ENCODE data around the gene LYZ. TPM values are rescaled to one million over a fixed set of nuclear protein-coding genes. Genes with fewer than 3 reads are reported as not detected.

LYZ gene
- total RNA-seq, 1 donor from 2014 or later = 0.37 TPM

DNA sequence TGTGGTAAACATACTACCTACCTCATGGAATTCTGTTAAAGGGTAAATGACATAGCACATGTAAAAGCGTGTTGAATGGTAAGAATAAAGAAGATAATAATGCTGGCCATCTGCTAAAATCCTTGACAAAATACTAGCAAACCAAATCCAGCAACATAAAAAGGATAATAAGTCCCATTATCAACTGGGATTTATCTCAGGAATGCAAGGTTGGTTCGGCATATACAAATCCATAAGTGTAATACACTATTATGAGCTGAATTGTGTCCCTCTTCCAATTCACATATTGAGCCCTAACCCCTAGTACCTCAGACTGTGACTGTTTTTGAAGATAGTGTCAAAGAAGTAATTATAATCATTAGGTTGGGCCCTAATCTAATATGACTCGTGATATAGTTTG is 48.8 kb downstream of the LYZ start:
- H3K27me3 Mint-ChIP-seq (ENCODE audit: unreplicated experiment) = no peaks in the 10 kb centered on the region
- H3K4me1 Mint-ChIP-seq (ENCODE audit: low read depth, unreplicated experiment) = no peaks in the 10 kb centered on the region
- no peak for DNase-seq
- no peak overlapping the region for H3K27ac Mint-ChIP-seq (ENCODE audit: unreplicated experiment)
- H3K4me3 Mint-ChIP-seq (ENCODE audit: unreplicated experiment) = no peak overlapping the region
- H3K36me3 Mint-ChIP-seq (ENCODE audit: unreplicated experiment) = peaks cover 11% of the 10 kb centered on the region
- peaks cover 2% of the 10 kb centered on the region for H3K9me3 Mint-ChIP-seq (ENCODE audit: unreplicated experiment)
- TF ChIP-seq, protein P1, sequence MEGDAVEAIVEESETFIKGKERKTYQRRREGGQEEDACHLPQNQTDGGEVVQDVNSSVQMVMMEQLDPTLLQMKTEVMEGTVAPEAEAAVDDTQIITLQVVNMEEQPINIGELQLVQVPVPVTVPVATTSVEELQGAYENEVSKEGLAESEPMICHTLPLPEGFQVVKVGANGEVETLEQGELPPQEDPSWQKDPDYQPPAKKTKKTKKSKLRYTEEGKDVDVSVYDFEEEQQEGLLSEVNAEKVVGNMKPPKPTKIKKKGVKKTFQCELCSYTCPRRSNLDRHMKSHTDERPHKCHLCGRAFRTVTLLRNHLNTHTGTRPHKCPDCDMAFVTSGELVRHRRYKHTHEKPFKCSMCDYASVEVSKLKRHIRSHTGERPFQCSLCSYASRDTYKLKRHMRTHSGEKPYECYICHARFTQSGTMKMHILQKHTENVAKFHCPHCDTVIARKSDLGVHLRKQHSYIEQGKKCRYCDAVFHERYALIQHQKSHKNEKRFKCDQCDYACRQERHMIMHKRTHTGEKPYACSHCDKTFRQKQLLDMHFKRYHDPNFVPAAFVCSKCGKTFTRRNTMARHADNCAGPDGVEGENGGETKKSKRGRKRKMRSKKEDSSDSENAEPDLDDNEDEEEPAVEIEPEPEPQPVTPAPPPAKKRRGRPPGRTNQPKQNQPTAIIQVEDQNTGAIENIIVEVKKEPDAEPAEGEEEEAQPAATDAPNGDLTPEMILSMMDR (IDR thresholded peaks at IDR 0.05; ENCODE audit: partially characterized antibody, unreplicated experiment) = no peak

DNA sequence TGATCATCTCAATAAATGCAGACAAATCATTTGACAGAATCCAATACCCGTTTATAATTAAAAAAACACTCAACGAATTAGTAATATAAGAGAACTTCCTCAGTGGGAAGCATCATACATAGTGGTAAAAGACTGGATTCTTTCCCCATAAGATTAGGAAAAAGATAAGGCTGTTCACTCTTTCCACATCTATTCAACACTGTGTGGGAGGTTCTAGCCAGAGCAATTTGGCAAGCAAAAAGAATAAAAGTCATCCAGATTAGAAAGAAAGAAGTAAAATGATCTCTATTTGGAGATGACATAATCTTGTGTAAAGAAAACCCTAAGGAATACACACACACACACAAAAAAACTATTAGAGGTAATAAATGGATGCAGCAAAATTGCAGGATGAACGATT is 49.8 kb downstream of the LYZ start:
- no peak for DNase-seq
- Mint-ChIP-seq H3K36me3 (ENCODE audit: unreplicated experiment) (peaks cover 11% of the 10 kb centered on the region), H3K9me3 (ENCODE audit: unreplicated experiment) (peaks cover 2% of the 10 kb centered on the region), H3K4me1 (ENCODE audit: low read depth, unreplicated experiment) (no peaks in the 10 kb centered on the region), H3K27ac (ENCODE audit: unreplicated experiment) (no peak overlapping the region), H3K27me3 (ENCODE audit: unreplicated experiment) (no peaks in the 10 kb centered on the region), H3K4me3 (ENCODE audit: unreplicated experiment) (no peak overlapping the region)
- TF ChIP-seq, protein P1 (IDR thresholded peaks at IDR 0.05; ENCODE audit: partially characterized antibody, unreplicated experiment) = no peak

DNA sequence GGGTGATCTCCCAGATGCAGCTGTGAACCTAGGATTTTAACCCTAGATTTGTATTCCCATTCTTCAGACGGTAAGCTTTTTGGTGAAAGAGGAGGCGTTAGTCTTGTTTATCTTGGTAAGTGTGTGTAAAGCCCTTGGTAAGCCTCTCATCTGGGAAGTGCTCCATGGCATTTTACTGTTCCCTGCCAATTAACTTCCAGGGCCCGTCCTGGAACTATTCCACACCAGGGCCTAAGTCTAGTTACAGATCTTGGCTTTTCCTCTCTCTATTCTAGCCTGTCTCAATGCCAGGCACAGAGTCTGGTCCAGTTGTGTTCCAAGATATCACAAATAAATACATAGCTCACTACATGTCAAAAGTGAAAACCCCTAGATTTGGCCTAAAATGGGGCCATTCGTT is 53.8 kb downstream of the LYZ start:
- Mint-ChIP-seq H3K4me3 (ENCODE audit: unreplicated experiment) (no peak overlapping the region), H3K9me3 (ENCODE audit: unreplicated experiment) (peaks cover 2% of the 10 kb centered on the region), H3K4me1 (ENCODE audit: low read depth, unreplicated experiment) (no peaks in the 10 kb centered on the region), H3K36me3 (ENCODE audit: unreplicated experiment) (peaks cover 6% of the 10 kb centered on the region), H3K27me3 (ENCODE audit: unreplicated experiment) (no peaks in the 10 kb centered on the region), H3K27ac (ENCODE audit: unreplicated experiment) (no peak overlapping the region)
- no peak for DNase-seq
- TF ChIP-seq, protein P1 (IDR thresholded peaks at IDR 0.05; ENCODE audit: partially characterized antibody, unreplicated experiment) = no peak

Other genes starting within 250 kb of the LYZ start
- gene CPSF6, start 108.8 kb upstream of the LYZ start, total RNA-seq (ENCODE audit: unreplicated experiment) = 167 TPM
- gene YEATS4, start 11.4 kb downstream of the LYZ start, total RNA-seq (ENCODE audit: unreplicated experiment) = 27.3 TPM
- 26.7 TPM for gene FRS2, start 122.0 kb downstream of the LYZ start, total RNA-seq (ENCODE audit: unreplicated experiment)
- gene CCT2, start 237.1 kb downstream of the LYZ start, total RNA-seq (ENCODE audit: unreplicated experiment) = 298 TPM

All from glutamatergic neuron (in vitro differentiated cells).